Mesodermal cell (in vitro differentiated cells): ENCODE measurements around the gene TLX1.

Source experiments
- H3K27ac ChIP-seq: 2 replicates; pipeline ENCODE4 v1.7.0; 2013; ENCODE audit warnings: mild to moderate bottlenecking, low read depth, low read length, moderate library complexity; ENCODE audit not compliant: severe bottlenecking
- H3K36me3 ChIP-seq: 2 replicates; pipeline ENCODE4 v1.7.1; 2013; ENCODE audit warnings: mild to moderate bottlenecking, low read length, moderate library complexity; ENCODE audit not compliant: control insufficient read depth, insufficient read depth
- H3K4me1 ChIP-seq: one replicate; pipeline ENCODE4 v1.7.1; 2013; ENCODE audit warnings: mild to moderate bottlenecking, low read length; ENCODE audit not compliant: insufficient read depth, control insufficient read depth, poor library complexity, severe bottlenecking
- H3K4me3 ChIP-seq: 2 replicates; pipeline ENCODE4 v1.7.0; 2013; ENCODE audit warnings: low read length, control low read depth, mild to moderate bottlenecking; ENCODE audit not compliant: insufficient read depth, poor library complexity, severe bottlenecking; ENCODE audit errors: extremely low read depth
- H3K9me3 ChIP-seq: 2 replicates; pipeline ENCODE4 v1.7.1; 2013; ENCODE audit warnings: mild to moderate bottlenecking, low read length, moderate library complexity; ENCODE audit not compliant: control insufficient read depth
- WGBS, 2 experiments: methylation state at CpG; one replicate each; pipeline ENCODE4 v1.1.5; 2013; ENCODE audit warnings: missing lambda C conversion rate in 2 of 2; ENCODE audit not compliant: insufficient coverage in 2 of 2; 5-methylcytosine and 5-hydroxymethylcytosine counted together

Gene TLX1

GRCh38 chr10:101182936-101183335, 51.8 kb downstream of the TLX1 start:
- 60% methylated on average over 1 of the region's 2 CpGs; no CpG with 5 or more reads in 1 of the 2 experiments for WGBS, 2 experiments
- Histone ChIP-seq H3K4me1 (no peaks in the 10 kb centered on the region), H3K9me3 (no peaks in the 10 kb centered on the region), H3K27ac (no peak overlapping the region), H3K4me3 (no peak overlapping the region), H3K36me3 (no peaks in the 10 kb centered on the region)

- H3K27ac ChIP-seq = no peak overlapping the region
- H3K4me3 ChIP-seq = no peak overlapping the region
- no peaks in the 10 kb centered on the region for H3K9me3 ChIP-seq
- H3K36me3 ChIP-seq = no peaks in the 10 kb centered on the region
- WGBS, 2 experiments = 82 to 87% methylated on average over 3 to 5 of the region's 6 CpGs
- H3K4me1 ChIP-seq = no peaks in the 10 kb centered on the region
Observed at GRCh38 chr10:101183458-101184183, 52.5 kb downstream of the TLX1 start.
